ENCODE measurements around the gene SRP72. TPM values are rescaled to one million over a fixed set of nuclear protein-coding genes. Genes with fewer than 3 reads are reported as not detected.

SRP72 gene
- total and polyA plus RNA-seq, 2 donors (not counting 3 experiments of a cell fraction or from before 2014, with no cell fraction given), result 65.7 to 132 TPM

DNA sequence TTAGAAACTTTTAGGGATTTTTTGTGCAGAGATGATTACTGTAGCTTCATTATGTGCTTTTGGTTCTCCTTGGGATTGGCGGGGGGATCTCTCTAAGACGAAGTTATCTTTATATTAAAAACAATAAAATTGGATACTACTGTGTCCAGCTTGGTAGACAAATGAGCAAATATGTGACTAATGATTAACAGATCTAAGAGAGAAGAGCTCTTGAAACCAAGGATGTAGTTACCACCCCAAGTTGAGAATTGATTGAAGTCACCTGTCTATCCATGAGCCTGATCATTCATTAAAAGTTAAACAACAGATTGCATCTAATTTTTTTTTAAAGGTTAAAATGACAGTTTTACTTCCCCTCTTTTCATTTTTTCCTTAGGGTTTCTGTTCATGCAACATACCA is 22.7 kb upstream of the SRP72 start:
- H3K27ac ChIP-seq (ENCODE audit: insufficient read depth, low read depth, low read length), result no peak overlapping the region
- H4K20me1 ChIP-seq (replicated peaks; ENCODE audit: control insufficient read depth, extremely low read depth, insufficient read depth, low read length), result no peaks in the 10 kb centered on the region
- FAIRE-seq, result no peak
- ChIA-PET POLR2A (no interaction called here), CTCF (interaction anchor here (1.1 to 1.2 kb wide), 2 partner anchors 13 to 15 kb away, joined by 3 to 5 read pairs; no protein-coding TSS in a partner anchor)
- peaks cover 0 to 19% of the 10 kb centered on the region in 2 experiments for H3K36me3 ChIP-seq (ENCODE audit: control insufficient read depth in 2 of 2, extremely low read depth in 1 of 2, insufficient read depth in 2 of 2, low read length in 2 of 2)
- no peaks in the 10 kb centered on the region for H3K27me3 ChIP-seq (ENCODE audit: control insufficient read depth in 2 of 2, insufficient read depth in 2 of 2, low read length in 2 of 2)
- H3K9ac ChIP-seq (replicated peaks; ENCODE audit: extremely low read depth, insufficient read depth, low read length), result no peak overlapping the region
- no peak overlapping the region for H2AFZ ChIP-seq (ENCODE audit: low read depth, low read length)
- no TSS peak for BruUV-seq (replicated peaks)
- H3K4me1 ChIP-seq (ENCODE audit: control insufficient read depth, extremely low read depth, insufficient read depth, low read length), result peaks cover 2% of the 10 kb centered on the region
- no peaks in the 10 kb centered on the region for H3K9me3 ChIP-seq (replicated peaks; ENCODE audit: control insufficient read depth, insufficient read depth, low read length)
- no peak overlapping the region for H3K4me3 ChIP-seq (replicated peaks in 1 of 3; ENCODE audit: insufficient read depth in 1 of 3, low read depth in 1 of 3, low read length in 3 of 3)
- H3K79me2 ChIP-seq (ENCODE audit: control insufficient read depth, insufficient read depth, low read length), result peaks cover 54% of the 10 kb centered on the region
- H3K4me2 ChIP-seq (ENCODE audit: insufficient read depth, low read length), result no peak overlapping the region
- no peaks in the 10 kb centered on the region for H3K9me1 ChIP-seq (replicated peaks; ENCODE audit: control insufficient read depth, extremely low read depth, insufficient read depth, low read length)
- TF ChIP-seq MAX (IDR thresholded peaks at IDR 0.05; ENCODE audit: insufficient read depth, insufficient read length), result no peak
- no peak for TF ChIP-seq POLR2AphosphoS5 (IDR thresholded peaks at IDR 0.05; ENCODE audit: insufficient read depth, low read depth, low read length)
- TF ChIP-seq EZH2 (IDR thresholded peaks at IDR 0.05; ENCODE audit: borderline replicate concordance, low read depth, low read length, severe bottlenecking), result no peak
- dilution Hi-C loops (cut with MboI; ENCODE audit: extremely low pct_ligation_motif_present, low sequenced_read_pairs) (no loop called here), intact Hi-C loops (cut with micrococcal nuclease) (no loop called here)
- no peak for DNase-seq (ENCODE audit: low read depth, low spot score)

DNA sequence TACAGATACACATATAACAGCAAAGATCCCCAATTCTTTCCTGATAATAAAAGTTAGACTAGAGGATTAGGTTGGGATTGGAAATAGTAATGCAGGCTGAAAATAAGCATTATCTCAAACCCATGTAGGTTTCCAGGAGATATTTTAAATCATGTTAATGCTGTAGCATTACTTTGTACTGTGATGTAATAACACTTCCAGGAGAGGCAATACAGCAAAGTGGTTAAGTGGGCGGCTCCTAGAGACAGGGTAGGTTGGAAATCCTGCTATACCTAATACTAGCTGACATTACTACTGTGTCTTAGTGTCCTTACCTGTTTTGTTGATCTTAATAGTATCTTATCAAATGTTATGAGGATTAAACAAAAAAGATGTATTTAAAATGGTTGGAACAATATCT is 21.7 kb upstream of the SRP72 start:
- no peaks in the 10 kb centered on the region for H3K9me3 ChIP-seq (replicated peaks; ENCODE audit: control insufficient read depth, insufficient read depth, low read length)
- DNase-seq (ENCODE audit: low read depth, low spot score) (no peak), FAIRE-seq (no peak)
- H3K36me3 ChIP-seq (ENCODE audit: control insufficient read depth in 2 of 2, extremely low read depth in 1 of 2, insufficient read depth in 2 of 2, low read length in 2 of 2), result peaks cover 0 to 22% of the 10 kb centered on the region in 2 experiments
- H2AFZ ChIP-seq (ENCODE audit: low read depth, low read length), result no peak overlapping the region
- ChIA-PET POLR2A (no interaction called here), CTCF (no interaction called here)
- no TSS peak for BruUV-seq (replicated peaks)
- dilution Hi-C loops (cut with MboI; ENCODE audit: extremely low pct_ligation_motif_present, low sequenced_read_pairs) (no loop called here), intact Hi-C loops (cut with micrococcal nuclease) (no loop called here)
- H3K9me1 ChIP-seq (replicated peaks; ENCODE audit: control insufficient read depth, extremely low read depth, insufficient read depth, low read length), result no peaks in the 10 kb centered on the region
- no peak overlapping the region for H3K27ac ChIP-seq (ENCODE audit: insufficient read depth, low read depth, low read length)
- H3K9ac ChIP-seq (replicated peaks; ENCODE audit: extremely low read depth, insufficient read depth, low read length), result no peak overlapping the region
- H3K4me3 ChIP-seq (replicated peaks in 1 of 3; ENCODE audit: insufficient read depth in 1 of 3, low read depth in 1 of 3, low read length in 3 of 3), result no peak overlapping the region
- H3K27me3 ChIP-seq (ENCODE audit: control insufficient read depth in 2 of 2, insufficient read depth in 2 of 2, low read length in 2 of 2), result no peaks in the 10 kb centered on the region
- H3K79me2 ChIP-seq (ENCODE audit: control insufficient read depth, insufficient read depth, low read length), result peaks cover 44% of the 10 kb centered on the region
- H3K4me2 ChIP-seq (ENCODE audit: insufficient read depth, low read length), result no peak overlapping the region
- TF ChIP-seq MYC (IDR thresholded peaks at IDR 0.05; ENCODE audit: low read depth, low read length), result no peak
- no peak for TF ChIP-seq EZH2 (IDR thresholded peaks at IDR 0.05; ENCODE audit: borderline replicate concordance, low read depth, low read length, severe bottlenecking)
- TF ChIP-seq FOS (IDR thresholded peaks at IDR 0.05; ENCODE audit: borderline replicate concordance, insufficient read depth, low read length), result no peak
- TF ChIP-seq CTCF (IDR thresholded peaks at IDR 0.05; ENCODE audit: extremely low read depth in 1 of 2, insufficient read depth in 1 of 2, low read depth in 1 of 2, low read length in 2 of 2), result no peak
- TF ChIP-seq MAX (IDR thresholded peaks at IDR 0.05; ENCODE audit: insufficient read depth, insufficient read length), result no peak
- TF ChIP-seq POLR2AphosphoS5 (IDR thresholded peaks at IDR 0.05; ENCODE audit: insufficient read depth, low read depth, low read length), result no peak
- TF ChIP-seq GATA2 (IDR thresholded peaks at IDR 0.05; ENCODE audit: insufficient read depth, insufficient read length, low read depth, low read length), result no peak
- no peak for TF ChIP-seq JUN (IDR thresholded peaks at IDR 0.05; ENCODE audit: borderline replicate concordance, insufficient read depth, insufficient read length, low read depth)
- TF ChIP-seq POLR2A (IDR thresholded peaks at IDR 0.05; ENCODE audit: low read depth, low read length), result no peak
- peaks cover 2% of the 10 kb centered on the region for H3K4me1 ChIP-seq (ENCODE audit: control insufficient read depth, extremely low read depth, insufficient read depth, low read length)
- no peaks in the 10 kb centered on the region for H4K20me1 ChIP-seq (replicated peaks; ENCODE audit: control insufficient read depth, extremely low read depth, insufficient read depth, low read length)

Measured in endothelial cell of umbilical vein (primary cell).